HUDEP-2 (cell line): ENCODE results near the gene PRIMA1.

Experiments used
- DNase-seq, 76 experiments: peaks; one replicate each; lab custom pipeline; 2025; ENCODE audit not compliant: unreplicated experiment in 76 of 76; lab: John Stamatoyannopoulos, UW

Gene PRIMA1

GRCh38 chr14:93734086-93734822, 54.0 kb downstream of the PRIMA1 start:
- peak in 42 of 76 experiments; percentile 1 to 57 (median 27) for DNase-seq

GRCh38 chr14:93733631-93734030, 54.7 kb downstream of the PRIMA1 start:
- DNase-seq, result no peak

- no peak for DNase-seq
Measured at GRCh38 chr14:93733231-93733630, 55.1 kb downstream of the PRIMA1 start.

GRCh38 chr14:93732524-93732923, 55.8 kb downstream of the PRIMA1 start:
- no peak for DNase-seq

GRCh38 chr14:93731753-93732152, 56.5 kb downstream of the PRIMA1 start:
- DNase-seq, result no peak

- no peak for DNase-seq
Measured at GRCh38 chr14:93729993-93730392, 58.3 kb downstream of the PRIMA1 start.

- no peak for DNase-seq
Measured at GRCh38 chr14:93728651-93729016, 59.7 kb downstream of the PRIMA1 start.

GRCh38 chr14:93727917-93728650, 60.2 kb downstream of the PRIMA1 start:
- no peak for DNase-seq

GRCh38 chr14:93727039-93727740, 61.1 kb downstream of the PRIMA1 start:
- no peak for DNase-seq

- no peak for DNase-seq
Measured at GRCh38 chr14:93725993-93726392, 62.3 kb downstream of the PRIMA1 start.

- no peak for DNase-seq
Measured at GRCh38 chr14:93725002-93725582, 63.2 kb downstream of the PRIMA1 start.

GRCh38 chr14:93723001-93723400, 65.3 kb downstream of the PRIMA1 start:
- DNase-seq, result no peak

GRCh38 chr14:93720981-93721483, 67.3 kb downstream of the PRIMA1 start:
- DNase-seq, result no peak

- DNase-seq, result no peak
Measured at GRCh38 chr14:93720076-93720815, 68.0 kb downstream of the PRIMA1 start.

GRCh38 chr14:93719256-93719655, 69.0 kb downstream of the PRIMA1 start:
- no peak for DNase-seq

GRCh38 chr14:93717668-93718320, 70.5 kb downstream of the PRIMA1 start:
- DNase-seq, result no peak

GRCh38 chr14:93716746-93717667, 71.3 kb downstream of the PRIMA1 start:
- no peak for DNase-seq

GRCh38 chr14:93716002-93716745, 72.1 kb downstream of the PRIMA1 start:
- no peak for DNase-seq
